Stimulated activated CD4-positive, alpha-beta T cell treated with anti-CD3 and anti-CD28 coated beads, Interleukin-4, amount 100 ng/mL, for 1 hour (primary cell): Measurements from ENCODE around the gene KLHDC8A.
A peak's percentile ranks its signal among the peaks of the same experiment; 100 is the strongest.
"Not testable (repeated sequence)": the region's sequence is repeated elsewhere in the genome, so short reads cannot be mapped to it uniquely, and the experiment has no call there.

ENCODE experiments used
- DNase-seq: peaks from one replicate; pipeline ENCODE4 v3.0.0-alpha.2; 2020

KLHDC8A gene

GRCh38 chr1:205315008-205315618 is 41.6 kb downstream of the KLHDC8A start:
- DNase-seq: no peak

DNA sequence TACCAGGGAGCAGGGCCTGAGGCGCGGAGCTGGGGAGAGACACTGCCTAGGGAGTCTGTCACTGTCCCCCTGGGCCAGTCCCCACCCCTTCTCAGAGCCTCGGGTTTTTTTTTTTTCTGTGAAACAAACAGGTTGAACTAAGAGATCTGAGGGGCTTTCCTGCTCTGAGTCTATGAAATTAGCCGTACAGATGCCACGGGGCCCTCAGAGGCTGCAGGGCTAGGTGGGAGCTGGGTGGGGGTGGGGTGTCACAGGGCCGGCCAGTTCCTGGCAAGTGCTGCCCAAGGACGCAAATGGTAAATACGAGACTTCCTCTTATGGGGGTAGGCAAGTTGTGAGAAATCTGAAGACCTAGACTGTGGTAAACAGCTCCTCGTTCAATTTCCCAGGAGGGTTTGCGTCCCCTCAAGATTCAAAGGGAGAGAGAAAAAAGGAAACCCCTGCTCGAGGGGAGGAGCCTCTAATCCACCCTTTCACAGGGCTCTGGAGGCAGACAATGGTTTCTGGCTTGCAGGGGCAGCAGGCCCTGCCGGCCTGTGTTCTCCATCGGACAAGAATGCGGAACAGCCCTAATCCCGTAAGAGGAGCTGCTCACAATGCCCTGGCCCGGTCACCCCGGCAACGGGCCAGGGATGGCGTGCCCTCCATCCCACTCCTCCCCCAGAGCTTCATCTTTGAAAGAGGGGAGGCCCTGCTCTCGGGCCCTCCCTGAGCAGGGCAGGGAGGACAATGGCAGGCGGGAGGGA is 43.0 kb downstream of the KLHDC8A start:
- DNase-seq: peak; percentile 44

DNA sequence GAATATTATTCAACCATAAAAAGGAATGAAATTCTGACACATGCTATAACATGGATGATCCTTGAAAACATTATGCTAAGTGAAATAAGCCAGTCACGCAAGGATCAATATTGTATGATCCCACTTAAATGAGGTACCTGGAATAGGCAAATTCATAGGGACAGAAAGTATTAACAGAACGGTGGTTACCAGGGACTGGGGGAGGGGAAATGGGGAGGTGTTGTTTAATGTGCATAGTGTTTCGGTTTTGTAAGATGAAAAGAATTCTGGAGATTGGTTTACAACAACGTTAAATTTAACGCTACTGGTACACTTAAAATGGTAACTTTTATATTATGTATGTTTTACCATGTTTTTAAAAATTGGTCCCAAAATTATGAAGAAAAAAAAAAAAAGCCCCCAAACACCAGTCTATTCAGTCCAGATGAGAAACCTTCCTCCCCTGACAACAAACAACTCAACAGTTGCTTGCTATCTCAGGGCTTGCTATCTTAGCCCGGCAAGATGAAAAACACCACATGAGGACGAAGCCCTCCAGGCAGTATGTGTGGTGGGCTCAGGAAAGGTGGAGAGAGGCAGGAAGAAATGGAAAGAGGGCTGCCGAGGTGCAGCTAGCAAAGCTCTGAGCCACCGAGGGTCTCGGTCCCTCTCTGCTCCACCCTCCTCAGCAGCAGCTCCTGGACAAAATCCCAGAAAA is 43.7 kb downstream of the KLHDC8A start:
- DNase-seq: peak; percentile 11

- no peak for DNase-seq
Measured at GRCh38 chr1:205310976-205311704, 45.6 kb downstream of the KLHDC8A start.

GRCh38 chr1:205309741-205310140 is 47.0 kb downstream of the KLHDC8A start:
- DNase-seq: no peak

GRCh38 chr1:205306929-205307566 is 49.7 kb downstream of the KLHDC8A start:
- no peak for DNase-seq

- no peak for DNase-seq
Measured at GRCh38 chr1:205304695-205305070, 52.0 kb downstream of the KLHDC8A start.

DNA sequence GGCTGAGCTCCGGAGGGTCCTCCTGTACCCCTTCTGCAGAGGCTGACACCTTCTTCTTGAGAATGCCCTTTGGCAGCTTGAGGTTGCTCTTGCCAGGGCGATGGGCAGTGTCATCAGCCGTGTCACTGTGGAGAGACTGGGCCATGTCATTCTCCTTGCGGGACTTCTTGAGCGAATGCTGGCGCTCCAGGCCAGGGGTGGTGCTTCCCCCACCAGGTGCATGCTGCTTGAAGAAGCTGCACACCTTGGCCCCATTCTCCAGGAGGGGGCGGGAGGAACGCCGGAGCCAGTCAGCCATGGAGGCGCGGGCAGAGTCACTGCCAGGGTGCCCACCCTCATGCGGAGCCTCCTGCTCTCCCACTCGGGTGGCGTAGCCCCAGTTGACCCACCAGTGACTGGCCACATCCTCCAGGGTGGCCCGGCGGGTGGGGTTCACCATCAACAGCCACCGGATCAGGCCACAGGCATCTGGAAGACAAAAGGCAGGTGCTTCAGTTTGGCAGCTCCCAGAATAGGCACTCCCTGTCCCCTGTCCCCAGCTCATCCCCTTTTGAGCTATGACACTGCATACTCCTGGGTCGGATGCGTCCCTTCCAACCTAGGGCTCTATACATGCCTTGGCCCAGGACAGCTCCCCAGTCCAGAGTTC is 52.6 kb downstream of the KLHDC8A start:
- no peak for DNase-seq

GRCh38 chr1:205303247-205303888 is 53.4 kb downstream of the KLHDC8A start:
- DNase-seq: no peak

DNA sequence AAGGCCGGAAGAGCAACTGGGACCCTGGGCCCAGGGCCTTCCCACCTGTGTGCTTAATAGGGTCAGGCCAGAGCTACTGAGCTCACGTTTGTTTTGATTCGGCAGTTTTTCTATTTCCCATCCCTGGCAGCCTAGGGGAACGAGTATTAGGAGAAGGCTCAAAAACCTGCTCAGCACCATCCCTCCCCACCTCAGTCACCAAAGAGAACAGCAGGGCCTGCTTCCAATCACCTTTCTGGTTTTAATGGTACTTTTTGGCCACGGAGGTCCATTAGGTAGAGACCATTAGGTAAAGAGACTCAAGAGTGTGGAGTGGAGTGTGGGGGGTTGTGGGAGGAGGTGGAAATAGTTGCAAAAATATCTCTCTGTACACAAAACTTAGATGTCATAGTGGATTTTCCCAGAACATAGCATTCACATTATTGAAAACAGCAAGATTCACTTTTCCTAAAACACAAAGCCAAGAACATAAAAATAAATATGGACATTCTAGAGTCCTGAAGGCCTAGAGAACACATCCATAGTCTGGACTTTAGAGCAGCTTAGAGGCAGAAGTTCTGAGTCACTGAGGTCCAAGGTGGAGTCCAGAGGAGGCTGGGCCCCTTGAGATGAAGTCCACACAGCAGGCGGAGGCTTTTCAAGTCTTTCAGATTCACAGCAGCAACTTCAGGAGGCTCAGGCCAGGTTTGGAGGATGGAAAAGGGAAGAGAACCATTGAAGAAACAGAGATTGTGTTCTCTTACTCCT is 54.7 kb downstream of the KLHDC8A start:
- no peak for DNase-seq

- no peak for DNase-seq
Measured at GRCh38 chr1:205301205-205301821, 55.4 kb downstream of the KLHDC8A start.

DNA sequence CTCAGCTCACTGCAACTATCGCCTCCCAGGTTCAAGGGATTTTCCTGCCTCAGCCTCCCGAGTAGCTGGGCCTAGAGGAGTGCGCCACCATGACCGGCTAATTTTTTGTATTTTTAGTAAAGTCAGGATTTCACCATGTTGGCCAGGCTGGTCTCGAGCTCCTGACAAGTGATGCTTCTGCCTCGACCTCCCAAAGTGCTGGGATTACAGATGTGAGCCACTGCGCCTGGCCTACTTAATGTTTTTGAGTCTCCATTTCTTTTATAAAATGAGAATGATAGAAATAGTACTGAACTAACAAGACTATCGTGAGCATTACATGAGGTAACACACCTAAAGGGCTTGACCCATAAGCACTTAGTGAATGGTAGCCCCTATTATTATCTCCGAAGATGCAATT is 56.6 kb downstream of the KLHDC8A start:
- DNase-seq: no peak

DNA sequence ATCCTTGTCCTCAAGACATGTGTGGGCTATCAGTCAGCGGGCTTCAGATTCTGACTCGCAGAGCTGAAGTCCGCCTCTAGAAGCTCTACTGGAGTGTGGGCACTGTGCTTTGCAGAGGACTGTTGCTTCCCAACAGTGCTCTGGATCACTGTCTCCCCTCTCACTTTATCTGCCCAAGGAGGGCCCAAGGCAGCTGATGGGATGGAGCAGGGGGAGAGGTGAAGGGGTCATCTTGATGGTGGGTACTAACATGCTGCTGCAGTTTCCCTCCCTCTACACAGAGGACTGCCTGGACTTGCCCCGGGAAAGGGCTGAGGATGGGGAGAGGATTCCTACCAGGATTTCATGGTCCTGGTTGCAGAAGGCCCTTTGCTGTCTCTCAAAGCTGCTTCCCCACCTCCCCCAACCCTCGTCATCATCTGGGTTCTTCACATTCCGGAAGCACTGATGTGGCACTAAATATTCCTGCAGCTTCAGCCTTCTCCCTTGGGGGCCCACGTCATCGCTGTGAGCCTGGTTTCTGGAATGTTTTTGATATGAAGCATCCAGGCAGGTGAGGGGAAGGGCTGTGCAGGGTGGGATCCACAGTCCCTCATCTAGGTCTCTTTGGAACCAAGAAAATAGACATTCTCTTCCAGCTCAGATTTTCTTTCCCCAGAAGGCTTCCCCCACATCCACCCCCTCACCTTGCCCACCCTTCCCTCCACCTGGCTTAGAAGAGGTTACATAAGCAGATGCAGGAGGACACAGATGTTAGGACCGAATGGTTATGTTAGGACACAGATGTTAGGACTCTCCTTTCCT is 58.3 kb downstream of the KLHDC8A start:
- no peak for DNase-seq

- DNase-seq: not testable (repeated sequence)
Measured at GRCh38 chr1:205297546-205298177, 59.1 kb downstream of the KLHDC8A start.

- no peak for DNase-seq
Measured at GRCh38 chr1:205296154-205296553, 60.6 kb downstream of the KLHDC8A start.

- no peak for DNase-seq
Measured at GRCh38 chr1:205294934-205295333, 61.8 kb downstream of the KLHDC8A start.

DNA sequence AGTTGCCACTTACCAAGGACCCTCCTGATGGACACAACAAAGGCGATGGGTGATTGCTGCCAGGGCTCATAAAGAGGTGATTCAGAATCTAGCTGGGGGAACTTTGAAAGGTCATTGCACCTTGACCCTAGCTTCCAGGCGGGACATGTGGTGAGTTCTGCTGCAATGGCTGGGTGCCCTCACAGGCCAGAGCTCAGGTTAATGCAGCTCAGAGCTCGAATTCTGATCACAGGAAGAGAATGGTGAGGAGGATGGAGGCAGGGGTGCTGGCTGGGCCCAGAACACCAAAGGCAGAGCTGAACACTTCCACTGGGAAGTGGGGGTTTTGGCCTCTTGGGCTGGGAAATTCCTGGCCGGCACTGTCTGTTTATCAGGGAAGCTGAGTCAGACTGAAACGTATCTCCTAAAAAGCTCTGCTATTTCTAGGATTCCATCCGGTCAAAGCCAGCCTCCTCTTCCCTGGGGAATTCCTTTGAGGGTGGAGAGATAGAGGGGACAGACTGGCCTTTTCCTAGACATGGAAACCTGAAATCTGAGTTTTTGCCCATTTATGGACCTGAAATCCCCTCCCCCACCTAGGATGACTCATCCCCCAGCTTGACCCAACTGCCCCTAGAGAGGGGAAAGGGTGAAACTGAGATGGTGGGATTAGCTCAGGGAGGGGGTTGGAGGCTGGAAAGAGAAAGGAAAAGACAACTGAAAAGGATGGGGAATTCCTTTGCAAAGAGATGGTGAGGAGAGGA is 62.4 kb downstream of the KLHDC8A start:
- DNase-seq: no peak

DNA sequence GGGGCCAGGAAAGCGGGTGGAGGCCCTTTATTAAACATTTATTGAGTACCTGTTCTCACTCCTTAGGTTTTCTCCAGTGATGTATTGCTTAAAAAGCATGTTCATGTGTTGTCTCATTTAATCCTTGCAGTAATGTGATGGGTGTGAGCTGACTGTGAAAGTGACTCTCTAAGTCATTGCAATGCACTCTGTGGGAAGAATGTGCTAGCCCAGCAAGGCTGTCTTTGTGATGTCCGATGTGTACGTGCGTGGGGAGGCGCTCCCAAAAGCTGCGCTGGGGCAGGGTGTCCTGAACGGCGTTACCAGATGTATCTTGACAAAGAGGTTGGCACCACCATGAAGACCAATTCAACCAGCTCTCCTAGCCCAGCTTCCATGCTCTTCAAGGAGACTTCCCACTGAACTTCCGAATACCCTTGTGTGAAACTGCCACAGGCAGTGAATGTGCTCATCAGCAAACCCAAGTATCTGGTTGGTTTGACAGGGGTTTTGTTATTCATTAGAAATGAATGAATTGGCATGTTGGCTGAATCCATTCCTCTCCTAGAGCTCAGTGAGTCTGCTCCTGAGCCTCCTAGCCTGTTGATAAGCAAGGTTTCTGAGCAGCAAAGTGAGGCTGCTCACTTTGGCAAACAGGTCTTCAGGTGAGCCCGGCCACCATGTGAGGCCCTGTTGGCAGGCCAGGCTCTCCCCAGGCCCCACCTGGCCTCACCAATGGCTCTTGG is 63.2 kb downstream of the KLHDC8A start:
- DNase-seq: no peak
